Activated CD4-positive, alpha-beta T cell treated with anti-CD3 and anti-CD28 coated beads for 4 hours (primary cell): ENCODE measurements around the gene SSBP3.
"Not testable (repeated sequence)": the region's sequence is repeated elsewhere in the genome, so short reads cannot be mapped to it uniquely, and the experiment has no call there.

Source experiments
- DNase-seq, 2 donors: peaks; one replicate each; pipeline ENCODE4 v3.0.0-alpha.2; 2020

Gene SSBP3

DNA sequence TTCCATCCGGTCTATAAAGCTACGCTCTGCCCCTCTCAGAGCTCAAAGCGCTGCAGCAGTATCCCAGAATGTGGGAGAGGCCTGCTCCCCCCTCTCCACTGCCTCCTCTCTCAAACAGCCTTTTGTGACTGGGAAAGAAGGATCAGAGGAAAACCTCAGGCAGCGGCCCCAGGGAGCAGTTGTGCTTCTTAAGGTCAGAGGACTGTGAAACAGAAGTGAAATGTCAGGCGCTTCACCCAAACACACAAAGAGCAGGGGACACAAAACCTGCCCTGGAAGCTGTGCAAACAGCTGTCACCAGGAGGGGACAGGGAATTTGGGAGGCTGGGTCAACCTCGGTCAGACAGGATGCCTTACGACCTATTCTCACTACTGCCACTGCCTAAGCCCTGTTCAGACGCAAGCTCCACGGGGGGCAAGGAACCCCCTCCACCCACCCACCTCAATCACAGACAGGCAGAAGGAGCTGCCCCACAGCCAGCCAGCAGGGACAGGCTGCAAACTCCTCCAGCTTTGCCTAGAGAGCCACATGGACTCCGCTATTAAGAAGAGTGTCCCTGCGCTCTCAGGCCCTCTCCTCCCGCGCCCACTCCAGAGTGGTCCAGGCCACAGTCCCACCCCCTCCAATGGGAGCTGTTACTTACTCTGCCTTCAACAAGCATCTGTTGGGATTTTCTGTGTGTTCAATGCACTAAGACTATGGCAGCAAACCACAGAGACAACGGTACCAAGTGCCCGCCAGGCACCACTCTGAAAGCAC is 14.6 kb downstream of the SSBP3 start:
- no peak for DNase-seq

DNA sequence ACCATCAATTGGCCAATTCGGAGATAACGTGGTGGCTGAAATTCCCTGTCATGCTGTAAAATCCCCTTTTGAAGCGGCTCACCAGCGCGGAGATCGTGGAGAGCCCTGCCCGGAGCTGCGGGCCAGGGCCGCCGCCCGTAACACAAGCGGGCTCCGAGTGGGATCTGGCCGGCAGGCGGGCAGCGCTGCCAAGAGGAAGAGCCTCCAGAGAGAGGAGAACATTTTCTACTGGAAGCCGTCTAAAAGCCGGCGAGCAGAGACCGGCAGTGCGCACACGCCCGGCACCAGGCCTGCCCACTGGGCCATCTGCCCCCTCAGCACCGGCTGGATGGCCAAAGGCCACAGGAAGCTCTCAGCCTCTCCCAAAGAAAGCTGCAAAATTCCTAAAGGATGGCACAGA is 15.5 kb downstream of the SSBP3 start:
- no peak for DNase-seq

DNA sequence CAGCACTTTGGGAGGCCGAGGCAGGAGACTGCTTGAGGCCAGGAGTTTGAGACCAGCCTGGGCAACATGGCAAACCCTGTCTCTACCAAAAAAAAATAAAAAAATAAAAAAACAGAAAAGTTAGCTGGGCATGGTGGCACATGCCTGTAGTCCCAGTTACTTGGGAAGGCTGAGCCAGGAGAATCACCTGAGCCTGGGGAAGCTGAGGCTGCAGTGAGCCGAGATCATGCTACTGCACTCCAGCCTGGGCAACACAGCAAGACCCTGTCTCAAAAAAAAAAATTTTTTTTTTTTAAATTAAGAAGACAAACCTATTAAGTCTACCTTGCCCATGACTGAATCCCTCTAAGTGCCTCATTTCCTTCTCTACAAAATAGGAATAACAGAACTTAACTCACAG is 16.6 kb downstream of the SSBP3 start:
- not testable (repeated sequence) for DNase-seq

DNA sequence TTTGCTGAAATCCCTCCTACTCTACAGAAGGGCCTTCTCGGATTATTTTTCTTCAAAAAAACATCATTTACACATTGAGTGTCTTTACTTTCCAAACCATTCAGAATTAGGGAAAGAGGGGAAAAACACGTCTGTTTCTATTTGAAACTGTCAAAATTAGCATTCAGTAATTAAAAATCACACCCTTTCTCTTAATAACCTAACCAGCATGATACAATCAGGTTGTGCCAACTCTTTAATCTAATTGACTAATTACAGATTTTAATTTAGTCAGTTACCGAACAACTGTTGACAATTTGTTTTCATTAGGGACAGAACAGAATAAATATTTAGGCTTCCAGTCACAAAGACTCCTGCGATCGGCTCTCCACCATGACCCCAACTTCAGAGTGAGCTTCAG is 18.8 kb downstream of the SSBP3 start:
- DNase-seq: no peak

DNA sequence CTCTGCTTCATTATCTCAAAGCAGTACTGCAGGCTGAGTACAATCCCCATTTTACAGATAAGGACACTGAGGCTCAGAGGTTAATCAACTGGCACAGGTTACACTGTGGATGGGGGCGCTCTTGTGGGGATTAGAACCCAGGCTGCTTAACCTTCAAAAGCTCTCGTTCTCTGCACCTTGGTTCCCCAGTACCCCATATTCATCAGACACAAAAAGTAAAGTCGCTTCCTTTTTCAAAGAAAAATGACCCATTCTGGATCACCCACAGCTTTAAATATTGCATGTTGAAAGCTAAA is 20.5 kb downstream of the SSBP3 start:
- DNase-seq: no peak

DNA sequence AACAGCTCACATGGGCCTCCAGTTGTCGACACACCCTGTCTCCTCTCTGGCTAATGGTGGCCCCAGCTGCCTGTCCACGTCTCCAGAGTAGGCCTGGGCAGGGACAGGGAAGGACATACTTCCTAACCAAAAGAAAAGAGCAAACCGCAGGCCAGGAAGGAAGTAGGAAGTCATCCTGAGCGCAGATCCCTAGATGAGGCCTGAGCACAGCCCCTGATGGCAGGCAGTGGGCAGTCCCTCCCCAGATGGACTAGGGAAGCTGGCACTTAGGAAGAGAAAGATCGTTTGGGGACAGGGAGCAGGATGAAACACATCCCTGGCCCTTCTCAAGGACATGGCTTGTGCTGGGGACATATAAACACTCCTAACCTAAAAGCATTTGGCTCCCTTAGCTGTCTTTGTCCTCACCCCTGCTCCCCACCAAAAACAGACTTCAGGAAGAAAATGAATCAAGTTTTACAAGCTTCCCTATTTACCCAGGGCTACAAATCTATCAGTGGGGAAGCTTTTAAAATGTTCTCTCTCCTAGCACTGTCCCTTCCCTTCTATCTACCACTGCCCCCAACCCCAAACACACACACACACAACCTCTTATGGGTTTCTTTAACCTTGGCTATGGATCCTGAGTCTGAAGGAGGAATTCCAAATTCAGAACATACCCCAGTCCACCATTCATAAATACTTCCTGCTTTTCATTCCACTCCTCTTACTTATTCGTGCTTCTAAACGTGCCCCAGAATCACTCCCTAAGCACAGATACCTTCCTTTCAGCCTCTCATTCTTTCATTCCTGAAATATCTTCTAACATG is 21.1 kb downstream of the SSBP3 start:
- no peak for DNase-seq

DNA sequence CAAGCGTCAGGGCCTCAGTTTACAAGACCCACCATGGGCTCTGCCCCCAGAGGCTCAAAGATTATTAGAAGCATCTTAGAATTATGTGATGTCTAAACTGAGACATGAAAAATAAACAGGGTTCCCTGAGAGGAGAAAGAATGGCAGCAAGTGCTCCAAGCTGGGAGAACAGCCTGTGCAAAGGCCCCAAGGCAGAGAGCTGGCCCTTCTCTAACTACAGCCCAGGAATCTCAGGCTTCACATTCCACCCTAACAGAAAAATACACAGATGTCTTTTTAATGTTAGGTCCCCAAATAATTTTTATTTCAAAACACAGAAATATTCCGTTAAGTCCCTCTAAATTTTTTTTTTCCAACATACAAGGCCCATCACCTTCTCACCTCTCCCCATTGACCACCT is 21.7 kb downstream of the SSBP3 start:
- no peak for DNase-seq

DNA sequence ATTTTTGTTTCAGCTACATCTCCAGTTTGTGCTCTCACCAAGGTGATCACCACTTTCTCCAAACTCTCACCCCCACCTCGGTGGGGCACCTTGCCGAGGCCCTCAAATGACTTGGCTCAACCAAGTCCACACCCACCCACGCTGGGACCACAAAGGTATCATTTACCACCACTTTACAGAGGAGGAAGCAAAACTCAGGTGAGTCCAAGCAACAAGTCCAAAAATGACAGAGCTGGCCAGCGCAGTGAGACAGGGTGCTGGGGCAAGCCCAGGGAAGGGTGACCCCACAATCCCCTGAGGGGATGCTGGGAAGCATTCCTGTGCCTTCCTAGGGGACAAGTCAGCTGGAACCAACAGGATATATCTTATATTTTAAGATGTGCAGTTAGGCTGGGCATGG is 24.7 kb downstream of the SSBP3 start:
- DNase-seq: no peak

DNA sequence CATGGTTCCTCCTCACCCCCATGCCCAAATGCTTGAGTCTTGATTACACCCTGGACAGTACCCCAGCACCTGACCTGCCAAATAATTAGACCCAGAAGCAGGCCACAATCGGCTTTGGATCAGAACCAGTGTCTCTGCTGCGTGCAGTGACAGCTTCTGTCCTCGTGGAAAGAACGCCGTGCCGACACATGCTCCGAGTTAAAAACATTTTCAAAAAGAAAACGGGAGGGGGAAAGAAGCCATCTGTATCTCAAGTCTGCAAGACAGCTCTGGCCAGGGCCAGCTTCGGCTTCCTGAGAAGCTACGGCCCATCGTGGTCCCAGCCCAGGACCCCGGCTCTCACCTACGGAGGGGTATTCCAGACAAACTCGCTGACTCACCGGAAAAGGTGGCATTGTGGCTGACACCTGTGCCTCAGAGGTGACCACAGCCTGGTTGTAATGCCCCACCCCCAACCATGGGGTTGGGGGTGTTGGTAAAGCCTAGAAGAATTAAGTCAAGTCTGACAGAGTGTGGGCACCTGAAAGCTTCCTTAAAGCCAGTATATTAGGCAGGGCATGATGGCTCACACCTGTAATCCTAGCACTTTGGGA is 25.8 kb downstream of the SSBP3 start:
- no peak for DNase-seq

DNA sequence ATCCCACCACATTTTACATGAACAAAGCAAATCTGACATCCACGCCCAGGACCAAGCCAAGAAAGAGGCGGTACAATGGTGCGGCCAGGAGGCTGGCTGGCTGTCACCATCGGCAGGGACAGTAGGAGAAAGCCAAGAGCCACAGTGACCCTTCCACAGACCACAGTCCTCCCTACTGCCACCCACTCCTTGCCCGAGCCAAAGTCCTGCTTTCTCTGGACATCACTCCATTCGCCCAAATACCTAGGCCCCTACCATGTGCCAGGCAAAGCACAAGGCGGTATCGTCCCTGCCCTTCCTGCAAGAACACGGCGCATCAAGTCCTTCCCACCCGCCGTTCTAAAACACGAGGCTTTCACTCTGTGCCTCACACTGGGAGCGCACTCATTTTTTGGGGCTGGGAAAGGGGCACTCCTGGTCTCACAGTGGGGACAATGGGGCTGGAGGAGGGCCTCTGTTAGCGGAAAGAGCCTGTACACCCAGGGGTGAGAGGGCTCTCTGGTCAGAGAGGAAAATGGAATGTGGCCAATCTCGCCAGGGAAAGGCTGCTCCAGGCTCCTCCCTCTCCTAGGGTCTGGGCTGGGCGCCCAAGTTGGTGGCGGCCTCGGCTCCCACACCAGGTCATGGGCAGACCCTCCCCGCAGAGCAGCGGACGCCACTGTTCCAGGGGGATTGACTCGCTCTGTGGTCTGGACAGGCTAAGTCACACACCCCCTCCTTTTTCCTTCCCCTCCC is 26.5 kb downstream of the SSBP3 start:
- DNase-seq: no peak

DNA sequence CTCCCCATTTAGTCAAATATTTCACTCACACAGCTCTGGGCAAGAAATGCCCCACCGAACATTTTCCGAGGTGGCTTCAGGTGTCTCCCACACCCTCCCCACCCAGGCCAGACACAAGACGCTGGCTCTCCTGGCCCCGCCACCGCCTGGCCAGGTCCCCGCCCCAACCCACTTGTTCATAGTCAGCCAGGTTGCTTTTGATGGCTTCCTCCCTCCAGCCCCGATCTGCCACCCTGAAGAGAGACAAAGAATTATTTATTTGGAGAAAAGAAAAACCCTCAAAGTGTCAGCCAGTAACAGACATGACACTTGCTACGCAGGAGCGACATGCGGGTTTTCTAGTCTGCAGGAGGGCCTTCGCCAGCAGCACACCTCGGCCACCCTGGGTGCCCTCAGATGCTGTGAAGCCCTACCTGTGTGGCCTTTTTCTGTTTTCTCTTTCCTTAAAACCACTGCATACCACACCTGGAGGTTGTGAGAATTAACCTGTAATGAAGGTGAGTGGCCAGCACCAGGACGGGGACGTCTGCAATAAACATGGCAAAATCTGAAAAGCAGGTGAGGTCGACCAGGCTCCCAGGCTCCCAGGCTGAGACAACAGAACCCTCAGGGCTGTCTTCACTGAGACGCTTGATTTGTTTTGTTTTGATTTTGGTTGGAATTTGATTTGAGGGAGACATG is 27.2 kb downstream of the SSBP3 start:
- DNase-seq: no peak

DNA sequence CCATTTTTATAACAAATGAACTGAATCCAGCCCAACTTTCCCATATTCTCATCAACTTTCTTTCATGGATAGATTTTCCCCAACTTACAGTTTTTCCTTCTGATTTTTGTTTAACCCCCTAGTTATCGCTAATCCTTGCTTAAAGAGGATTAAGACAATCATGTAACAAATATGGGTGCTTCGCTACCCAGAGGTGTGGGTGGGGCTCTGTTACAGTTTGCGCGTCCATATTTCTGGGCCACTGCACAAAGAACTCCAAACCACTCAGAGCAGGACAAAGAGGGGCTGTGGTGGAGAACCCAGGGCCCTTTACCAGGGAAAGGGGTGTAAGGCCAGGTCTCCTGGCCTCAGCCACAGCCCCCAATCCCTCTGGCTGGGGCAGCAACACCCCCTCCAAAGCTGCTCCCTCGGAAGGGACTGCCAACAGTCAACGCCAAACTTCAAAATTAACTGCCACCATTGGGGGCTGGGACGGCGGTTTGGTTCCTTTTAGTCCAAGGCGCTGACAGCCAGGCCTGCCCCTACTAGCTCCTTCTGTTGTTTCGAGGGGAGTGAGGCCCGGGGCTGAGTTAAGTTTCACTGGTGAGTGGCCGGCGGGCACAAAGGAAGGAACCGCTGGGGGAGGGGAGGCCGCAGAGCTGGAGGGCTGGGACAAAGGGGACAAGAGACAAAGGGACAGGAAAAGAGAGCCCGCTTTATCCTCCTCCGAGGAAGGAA is 27.9 kb downstream of the SSBP3 start:
- no peak for DNase-seq

DNA sequence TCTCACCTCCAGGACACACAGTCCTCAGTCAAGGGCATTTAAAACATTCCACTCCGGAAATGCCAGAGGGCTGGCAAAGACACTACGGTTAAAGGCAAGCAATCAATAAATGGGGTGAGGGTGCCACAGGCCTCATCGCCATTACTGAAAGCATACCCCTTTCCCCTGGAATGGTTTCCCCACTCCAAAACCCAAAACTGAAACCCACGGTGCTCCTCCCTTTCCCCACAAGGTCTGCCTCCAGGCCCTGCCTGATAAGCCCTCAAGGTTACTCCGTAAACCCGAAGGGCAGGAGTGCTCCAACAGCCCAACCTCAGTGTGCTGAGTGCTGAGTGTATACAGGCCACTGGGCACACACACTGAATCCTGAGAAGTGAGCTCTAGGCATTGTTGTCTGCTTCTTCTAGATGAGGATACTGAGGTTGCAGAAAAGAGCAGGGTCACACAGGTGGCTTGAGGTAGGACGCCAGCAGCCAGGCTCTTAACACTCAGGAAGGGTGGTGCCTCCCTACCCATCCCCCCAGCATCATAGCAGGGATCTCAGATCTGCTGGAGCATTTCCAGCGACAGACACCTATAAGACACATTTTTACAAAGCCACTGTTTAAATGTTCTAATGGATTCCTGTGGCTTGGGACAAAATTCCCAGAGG is 29.0 kb downstream of the SSBP3 start:
- DNase-seq: no peak

DNA sequence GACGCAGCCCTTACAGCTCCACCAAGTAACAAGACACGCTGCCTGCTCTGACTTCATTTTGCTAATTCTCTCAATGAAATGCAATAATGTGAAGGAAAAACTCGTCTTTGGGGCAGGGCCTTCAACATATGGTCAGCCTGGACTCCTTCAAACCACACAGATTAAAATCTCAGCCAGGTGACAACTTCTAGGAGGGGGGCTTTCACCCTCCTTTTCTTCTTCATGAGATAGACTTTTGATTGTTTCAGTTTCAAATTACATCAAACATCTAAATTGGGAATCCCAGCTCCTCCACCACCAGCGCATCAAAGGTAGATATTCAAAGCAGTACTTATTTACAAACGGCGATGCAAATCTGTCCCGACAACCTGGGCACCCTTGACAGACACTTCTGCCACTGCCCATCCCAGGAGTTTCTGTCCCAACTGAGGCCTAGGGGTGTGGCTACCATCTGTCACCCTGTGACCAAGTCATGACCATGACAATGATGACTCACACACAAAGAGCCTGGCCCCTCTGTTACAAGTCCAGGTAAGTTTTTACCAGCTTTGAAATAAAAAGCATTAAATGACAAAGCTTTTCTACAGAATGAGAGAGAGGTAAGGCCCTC is 29.7 kb downstream of the SSBP3 start:
- no peak for DNase-seq

DNA sequence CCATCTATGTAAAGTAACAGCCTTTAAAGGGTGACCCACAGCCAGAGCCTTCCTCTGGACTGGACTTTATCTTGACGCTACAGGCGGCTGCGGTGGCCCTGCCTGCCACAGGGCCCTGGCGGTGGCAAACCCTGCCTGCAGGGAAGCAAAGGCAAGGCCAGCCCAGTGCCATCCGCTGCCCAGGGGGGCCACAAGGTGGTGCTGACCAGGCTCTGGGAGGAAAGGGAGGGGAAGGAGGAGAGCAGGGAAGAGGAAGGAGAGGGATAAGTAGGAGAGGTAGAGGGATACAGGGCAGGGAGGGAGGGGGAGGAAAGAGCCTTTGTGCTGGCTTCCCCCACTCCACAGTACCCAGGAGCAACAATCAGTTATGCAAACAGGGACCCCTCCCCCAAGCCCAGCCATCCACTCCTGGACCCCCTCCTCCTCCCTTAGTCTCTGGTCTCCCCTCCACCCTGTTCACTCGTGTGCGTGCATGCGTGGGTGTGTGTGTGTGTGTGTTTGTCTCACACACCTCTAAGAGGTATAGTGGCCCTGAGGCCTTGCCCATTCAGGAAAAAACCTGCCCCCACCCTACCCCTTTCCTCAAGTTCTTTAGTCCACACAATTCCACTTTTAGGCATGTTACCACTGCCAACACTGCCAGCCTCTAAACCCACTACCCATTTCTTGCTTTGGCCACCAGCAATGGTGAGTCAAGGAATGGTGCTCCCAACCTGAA is 30.3 kb downstream of the SSBP3 start:
- no peak for DNase-seq

DNA sequence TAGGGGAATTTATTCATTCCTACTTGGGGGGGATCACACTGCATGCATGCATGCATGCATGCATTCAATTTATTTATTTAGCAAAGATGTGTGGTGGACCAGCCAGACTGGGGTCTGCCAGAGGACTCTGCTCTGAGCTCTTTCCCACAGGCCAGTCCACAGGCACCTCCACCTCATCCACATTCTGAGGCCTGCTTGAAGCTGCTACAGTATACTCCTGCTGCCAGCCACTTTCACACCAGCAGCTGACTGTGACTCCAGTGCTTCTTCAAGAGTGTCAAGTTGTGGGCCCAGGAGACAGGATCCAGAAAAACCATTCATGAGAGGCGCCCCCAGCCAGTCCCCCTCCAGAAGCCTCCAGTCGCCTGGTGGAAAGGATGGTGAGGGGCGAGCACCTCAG is 30.9 kb downstream of the SSBP3 start:
- no peak for DNase-seq

DNA sequence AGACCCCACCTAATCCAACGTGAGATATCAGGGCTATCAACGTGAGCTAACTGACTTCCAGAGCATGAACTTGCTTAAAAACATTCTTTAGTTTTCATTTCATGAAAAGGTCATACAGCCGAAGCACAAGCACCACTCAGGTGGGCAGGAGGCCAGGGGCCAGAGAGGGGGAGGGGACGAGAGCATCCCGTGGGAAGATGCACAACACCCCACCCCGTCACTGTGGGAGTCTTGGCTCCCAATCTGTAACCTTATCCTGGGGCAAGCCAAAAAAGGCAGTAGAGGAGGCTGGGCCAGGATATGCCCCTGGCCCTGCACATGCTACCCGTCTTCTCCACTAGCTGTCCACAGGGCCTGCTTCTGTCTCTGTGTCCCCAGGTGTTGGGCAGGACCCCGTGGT is 31.4 kb downstream of the SSBP3 start:
- no peak for DNase-seq

DNA sequence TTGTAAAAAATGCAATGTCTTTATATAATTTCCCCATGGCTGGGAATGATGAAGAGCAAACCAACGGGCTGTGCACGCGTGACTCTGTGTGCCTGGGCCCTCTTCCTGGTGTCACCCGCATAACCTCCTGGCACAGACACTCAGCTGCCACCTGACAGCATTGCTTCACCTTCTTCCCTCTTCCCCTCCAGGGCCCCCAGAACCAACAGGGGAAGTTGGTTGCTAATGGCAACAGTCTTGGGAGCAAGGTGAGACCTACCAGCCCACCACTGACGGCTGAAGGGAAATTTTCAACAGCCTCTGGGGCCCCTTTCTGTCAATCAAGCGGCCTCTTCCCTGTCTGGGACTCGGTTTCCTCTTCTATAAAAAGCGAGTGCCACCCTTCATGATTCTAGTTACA is 33.2 kb downstream of the SSBP3 start:
- DNase-seq: no peak

DNA sequence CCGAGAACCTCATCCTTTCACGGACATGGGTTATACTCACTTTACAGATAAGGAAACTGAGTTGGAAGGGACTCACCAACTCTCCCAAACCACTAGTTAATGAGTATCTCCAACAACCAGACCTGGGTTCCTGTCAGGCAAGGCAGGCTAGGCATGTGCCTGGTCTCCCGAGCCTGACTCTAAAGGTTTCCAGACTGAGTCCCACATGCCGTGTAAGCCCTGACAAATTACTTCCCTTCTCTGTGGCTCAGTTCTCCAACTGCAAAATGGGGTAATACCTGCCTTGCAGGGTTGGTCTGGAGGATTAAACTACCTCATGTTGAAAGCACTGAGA is 34.3 kb downstream of the SSBP3 start:
- DNase-seq: no peak

DNA sequence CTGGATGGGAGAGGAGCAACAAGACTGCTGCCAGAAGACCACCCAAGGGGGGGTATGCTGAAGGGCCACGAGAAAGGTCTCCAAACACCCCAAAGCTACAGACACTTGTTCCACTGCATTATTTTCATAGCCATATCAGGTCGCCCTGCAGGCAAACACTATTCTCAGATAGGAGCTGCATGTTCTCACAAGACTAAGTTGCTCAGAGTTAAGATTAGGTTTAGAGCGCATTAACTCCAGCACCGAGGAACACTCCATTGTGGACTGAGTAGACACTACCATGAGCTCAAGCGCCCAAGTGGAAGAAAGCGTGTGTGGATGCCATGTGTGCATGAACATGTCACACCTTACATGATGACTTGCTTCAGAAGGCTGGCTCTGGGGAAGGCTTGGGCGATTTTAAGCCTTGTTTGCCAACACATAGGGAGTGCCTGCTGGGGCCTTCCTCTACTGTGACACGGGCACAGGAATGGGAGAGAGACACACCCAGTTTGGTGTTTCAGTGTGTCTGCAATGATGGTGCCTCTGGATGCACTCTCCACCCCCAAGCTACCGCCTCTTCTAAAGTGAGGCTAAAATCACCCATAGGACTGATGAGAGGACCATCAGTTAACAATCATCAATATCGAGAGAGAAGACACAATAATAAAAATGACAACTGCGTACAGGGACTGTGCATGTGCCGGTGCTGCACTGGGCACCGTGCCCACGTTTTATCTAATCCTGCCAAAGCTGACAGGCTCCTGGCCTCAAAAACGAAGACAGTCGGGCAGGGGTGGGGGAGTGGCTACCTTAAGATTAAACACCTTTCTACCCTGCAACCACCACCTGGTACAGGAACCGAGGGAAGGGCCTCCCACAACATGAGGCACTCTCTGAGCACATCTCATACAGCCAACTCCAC is 34.9 kb downstream of the SSBP3 start:
- no peak for DNase-seq
